Body of pancreas (tissue), 4 donors: ENCODE results near the gene SEMA4F. TPM values are rescaled to one million over a fixed set of nuclear protein-coding genes. Genes with fewer than 3 reads are reported as not detected.

Source experiments
- ATAC-seq: fragments of 150-250 bp; one replicate; pipeline ENCODE4 v1.9.1; 2016
- DNase-seq, 4 donors: peaks; one replicate each; pipeline ENCODE4 v3.0.0-alpha.2; 2019
- H3K27ac ChIP-seq, 4 donors: fragments of 200-600 bp; sonication (generic); 1 replicate in 3 of 4; 2 replicates in 1 of 4; pipeline versions ENCODE4 v1.5.1 to v1.6.1; 2016 to 2019; ENCODE audit warnings: mild to moderate bottlenecking in 1 of 4, mixed read lengths in 1 of 4, moderate library complexity in 1 of 4
- H3K27me3 ChIP-seq, 2 donors: fragments of 200-600 bp; sonication (generic); one replicate each; pipeline ENCODE4 v1.6.0; 2016; ENCODE audit warnings: mild to moderate bottlenecking in 1 of 2
- H3K36me3 ChIP-seq, 2 donors: fragments of 200-600 bp; sonication (generic); replicated peaks in 1 of 2; 2 replicates each; pipeline ENCODE4 v1.5.1; 2016; ENCODE audit warnings: low read depth in 2 of 2; ENCODE audit not compliant: insufficient read depth in 1 of 2
- H3K4me1 ChIP-seq: fragments of 200-600 bp; sonication (generic); one replicate; pipeline ENCODE4 v1.6.0; 2016
- H3K4me3 ChIP-seq, 2 donors: fragments of 200-600 bp; sonication (generic); 1 replicate in 1 of 2; 2 replicates in 1 of 2; pipeline ENCODE4 v1.5.1; 2016 to 2019
- H3K9me3 ChIP-seq, 3 donors: fragments of 200-600 bp; sonication (generic); 1 replicate in 2 of 3; 2 replicates in 1 of 3; pipeline ENCODE4 v1.5.1; 2016
- CTCF ChIP-seq, 7 experiments: fragments of 450-650 bp in 4 of 7; fragments of 200-600 bp in 3 of 7; sonication (generic) in 3 of 7; IDR thresholded peaks; one replicate each; pipeline ENCODE4 v1.5.1; 2016 to 2019; ENCODE audit warnings: antibody characterized with exemption in 7 of 7
- POLR2A ChIP-seq, 3 donors: fragments of 450-650 bp; IDR thresholded peaks; one replicate each; pipeline ENCODE4 v1.6.1; 2016; ENCODE audit warnings: antibody characterized with exemption in 3 of 3, mild to moderate bottlenecking in 2 of 3
- WGBS, 2 donors: methylation state at CpG; one replicate each; pipeline ENCODE4 v1.1.5; 2017; 5-methylcytosine and 5-hydroxymethylcytosine counted together
- intact Hi-C: fragments of 100-400 bp; cut with DNase I; formaldehyde crosslinking; loops from one replicate; pipeline ENCODE4 v1.15.1; 2023
- total RNA-seq, 2 donors: library from RNA; depleted of rRNA; stranded (reverse); fragments of >200 nt; gene quantifications; one replicate each; pipeline ENCODE4 v1.1.0, GENCODE V29; 2016

Gene SEMA4F
- total RNA-seq, 2 donors from 2014 or later, result 3.1 to 4.6 TPM

- DNase-seq (no peak), ATAC-seq (no peak)
- Histone ChIP-seq H3K27me3 (no peaks in the 10 kb centered on the region), H3K4me1 (no peaks in the 10 kb centered on the region), H3K9me3 (no peaks in the 10 kb centered on the region), H3K4me3 (no peak overlapping the region), H3K36me3 (no peaks in the 10 kb centered on the region), H3K27ac (no peak overlapping the region)
- intact Hi-C loops, result no loop called here
- WGBS, 2 donors, result 66 to 69% methylated on average over 4 of the region's 4 CpGs
- no peak for TF ChIP-seq POLR2A (IDR thresholded peaks at IDR 0.05)
Observed at GRCh38 chr2:74724496-74724895, 70.4 kb downstream of the SEMA4F start.

- DNase-seq (no peak), ATAC-seq (no peak)
- WGBS, 2 donors, result 81 to 91% methylated on average over 1 of the region's 1 CpG
- Histone ChIP-seq H3K36me3 (no peaks in the 10 kb centered on the region), H3K4me1 (no peaks in the 10 kb centered on the region), H3K9me3 (no peaks in the 10 kb centered on the region), H3K4me3 (no peak overlapping the region), H3K27me3 (no peaks in the 10 kb centered on the region), H3K27ac (no peak overlapping the region)
- intact Hi-C loops, result no loop called here
- TF ChIP-seq POLR2A (IDR thresholded peaks at IDR 0.05) (no peak), CTCF (IDR thresholded peaks at IDR 0.05) (no peak)
Observed at GRCh38 chr2:74725287-74725686, 71.2 kb downstream of the SEMA4F start.

- no peak for ATAC-seq
- DNase-seq, result no peak
- intact Hi-C loops, result no loop called here
- Histone ChIP-seq H3K4me3 (no peak overlapping the region), H3K4me1 (no peaks in the 10 kb centered on the region), H3K9me3 (no peaks in the 10 kb centered on the region), H3K36me3 (no peaks in the 10 kb centered on the region), H3K27me3 (no peaks in the 10 kb centered on the region), H3K27ac (no peak overlapping the region)
- WGBS, 2 donors, result 29 to 46% methylated on average over 2 of the region's 2 CpGs
- TF ChIP-seq POLR2A (IDR thresholded peaks at IDR 0.05) (no peak), CTCF (IDR thresholded peaks at IDR 0.05) (no peak)
Observed at GRCh38 chr2:74728842-74729241, 74.8 kb downstream of the SEMA4F start.

GRCh38 chr2:74730530-74730929 is 76.5 kb downstream of the SEMA4F start:
- no peaks in the 10 kb centered on the region for H3K4me1 ChIP-seq
- no peak overlapping the region for H3K4me3 ChIP-seq
- no peaks in the 10 kb centered on the region for H3K9me3 ChIP-seq
- intact Hi-C loops, result no loop called here
- ATAC-seq, result no peak
- no peaks in the 10 kb centered on the region for H3K36me3 ChIP-seq
- no peak for DNase-seq
- WGBS, 2 donors, result 77 to 80% methylated on average over 2 of the region's 2 CpGs
- no peak for TF ChIP-seq CTCF (IDR thresholded peaks at IDR 0.05)
- TF ChIP-seq POLR2A (IDR thresholded peaks at IDR 0.05), result no peak
- H3K27me3 ChIP-seq, result no peaks in the 10 kb centered on the region
- no peak overlapping the region for H3K27ac ChIP-seq

Other genes starting within 250 kb of the SEMA4F start
- gene C2orf81, start 232.6 kb upstream of the SEMA4F start, total RNA-seq, result 1 to 10 TPM in 1 of 2 donors, under 1 TPM in 1; 0.33 to 1.6 TPM
- 10 to 100 TPM in 1 of 2 donors, under 1 TPM in 1; 0.99 to 14.3 TPM for gene WDR54, start 232.5 kb upstream of the SEMA4F start, total RNA-seq
- gene RTKN, start 212.3 kb upstream of the SEMA4F start, total RNA-seq, result 10 to 100 TPM; 36.1 to 80.8 TPM
- 10 to 100 TPM in 1 of 2 donors, 1 to 10 TPM in 1; 6.3 to 32.4 TPM for gene INO80B, start 199.2 kb upstream of the SEMA4F start, total RNA-seq
- gene WBP1, start 195.8 kb upstream of the SEMA4F start, total RNA-seq, result 10 to 100 TPM; 35.3 to 56.3 TPM
- 10 to 100 TPM; 43.6 to 65.9 TPM for gene MOGS, start 188.9 kb upstream of the SEMA4F start, total RNA-seq
- gene MRPL53, start 181.6 kb upstream of the SEMA4F start, total RNA-seq, result 10 to 100 TPM; 20.1 to 88.2 TPM
- 10 to 100 TPM; 20.5 to 39.2 TPM for gene CCDC142, start 171.2 kb upstream of the SEMA4F start, total RNA-seq
- gene TTC31, start 171.2 kb upstream of the SEMA4F start, total RNA-seq, result 10 to 100 TPM; 26.5 to 28.3 TPM
- 1 to 10 TPM; 2.3 to 7.6 TPM for gene LBX2, start 154.6 kb upstream of the SEMA4F start, total RNA-seq
- gene PCGF1, start 146.6 kb upstream of the SEMA4F start, total RNA-seq, result 10 to 100 TPM; 16.5 to 22.3 TPM
- gene TLX2, start 139.8 kb upstream of the SEMA4F start, total RNA-seq, result not detected
- 1 to 10 TPM in 1 of 2 donors, not detected in 1; 2.0 TPM for gene DQX1, start 128.0 kb upstream of the SEMA4F start, total RNA-seq
- 100 to 1,000 TPM in 1 of 2 donors, 10 to 100 TPM in 1; 82.5 to 170 TPM for gene AUP1, start 124.5 kb upstream of the SEMA4F start, total RNA-seq
- 10 to 100 TPM; 14.3 to 14.5 TPM for gene HTRA2, start 124.3 kb upstream of the SEMA4F start, total RNA-seq
- 1 to 10 TPM in 1 of 2 donors, under 1 TPM in 1; 0.33 to 3.1 TPM for gene LOXL3, start 100.3 kb upstream of the SEMA4F start, total RNA-seq
- 10 to 100 TPM in 1 of 2 donors, 1 to 10 TPM in 1; 9.2 to 15.3 TPM for gene DOK1, start 99.5 kb upstream of the SEMA4F start, total RNA-seq
- not detected for gene M1AP, start 5.9 kb upstream of the SEMA4F start, total RNA-seq
- 1 to 10 TPM; 1.3 to 9.2 TPM for gene HK2, start 179.9 kb downstream of the SEMA4F start, total RNA-seq